ENCODE data around the gene TSPAN1. TPM values are rescaled to one million over a fixed set of nuclear protein-coding genes. Genes with fewer than 3 reads are reported as not detected.

The TSPAN1 gene
- total RNA-seq, 4 donors from 2014 or later = 0.83 to 1.6 (median 1.5) TPM

GRCh38 chr1:46157916-46158311, 17.0 kb upstream of the TSPAN1 start:
- Histone ChIP-seq H3K27me3 (no peaks in the 10 kb centered on the region), H3K27ac (replicated peaks in 1 of 4) (no peak overlapping the region), H3K9me3 (no peaks in the 10 kb centered on the region), H3K36me3 (no peaks in the 10 kb centered on the region), H3K4me3 (no peak overlapping the region), H3K4me1 (no peaks in the 10 kb centered on the region)
- 100% methylated on average over 1 of the region's 1 CpG for WGBS
- DNase-seq (ENCODE audit: extremely low spot score) = no peak
- intact Hi-C loops (cut with DNase I) = no loop called here
- TF ChIP-seq POLR2A (IDR thresholded peaks at IDR 0.05; ENCODE audit: low read depth) (no peak), POLR2AphosphoS5 (IDR thresholded peaks at IDR 0.05) (no peak), CTCF (IDR thresholded peaks at IDR 0.05) (no peak), EP300 (IDR thresholded peaks at IDR 0.05) (no peak)

GRCh38 chr1:46158312-46159281, 16.3 kb upstream of the TSPAN1 start:
- TF ChIP-seq CTCF (IDR thresholded peaks at IDR 0.05) (no peak), POLR2AphosphoS5 (IDR thresholded peaks at IDR 0.05) (no peak), EP300 (IDR thresholded peaks at IDR 0.05) (no peak), POLR2A (IDR thresholded peaks at IDR 0.05; ENCODE audit: low read depth) (no peak)
- intact Hi-C loops (cut with DNase I) = no loop called here
- 89% methylated on average over 13 of the region's 13 CpGs for WGBS
- DNase-seq (ENCODE audit: extremely low spot score) = no peak
- Histone ChIP-seq H3K4me1 (no peaks in the 10 kb centered on the region), H3K27me3 (no peaks in the 10 kb centered on the region), H3K9me3 (no peaks in the 10 kb centered on the region), H3K27ac (replicated peaks in 1 of 4) (no peak overlapping the region), H3K4me3 (no peak overlapping the region), H3K36me3 (no peaks in the 10 kb centered on the region)

GRCh38 chr1:46159516-46159915, 15.4 kb upstream of the TSPAN1 start:
- WGBS = 70% methylated on average over 3 of the region's 3 CpGs
- no peak overlapping the region for H3K4me3 ChIP-seq
- no peak overlapping the region for H3K27ac ChIP-seq (replicated peaks in 1 of 4)
- H3K27me3 ChIP-seq = no peaks in the 10 kb centered on the region
- no peak for DNase-seq (ENCODE audit: extremely low spot score)
- no peaks in the 10 kb centered on the region for H3K4me1 ChIP-seq
- TF ChIP-seq CTCF (IDR thresholded peaks at IDR 0.05) = no peak
- no peak for TF ChIP-seq EP300 (IDR thresholded peaks at IDR 0.05)
- no peak for TF ChIP-seq POLR2A (IDR thresholded peaks at IDR 0.05; ENCODE audit: low read depth)
- no peak for TF ChIP-seq POLR2AphosphoS5 (IDR thresholded peaks at IDR 0.05)
- H3K36me3 ChIP-seq = no peaks in the 10 kb centered on the region
- intact Hi-C loops (cut with DNase I) = no loop called here
- H3K9me3 ChIP-seq = no peaks in the 10 kb centered on the region

GRCh38 chr1:46160212-46160611, 14.7 kb upstream of the TSPAN1 start:
- Histone ChIP-seq H3K36me3 (no peaks in the 10 kb centered on the region), H3K4me1 (no peaks in the 10 kb centered on the region), H3K9me3 (no peaks in the 10 kb centered on the region), H3K27me3 (no peaks in the 10 kb centered on the region), H3K4me3 (no peak overlapping the region), H3K27ac (replicated peaks in 1 of 4) (no peak overlapping the region)
- 95% methylated on average over 1 of the region's 1 CpG for WGBS
- TF ChIP-seq POLR2A (IDR thresholded peaks at IDR 0.05; ENCODE audit: low read depth) (no peak), POLR2AphosphoS5 (IDR thresholded peaks at IDR 0.05) (no peak), EP300 (IDR thresholded peaks at IDR 0.05) (no peak), CTCF (IDR thresholded peaks at IDR 0.05) (no peak)
- DNase-seq (ENCODE audit: extremely low spot score) = no peak
- intact Hi-C loops (cut with DNase I) = no loop called here
